ENCODE measurements around the gene GSTM3.

- TF ChIP-seq GATA2 (IDR thresholded peaks at IDR 0.05; ENCODE audit: low read depth, low read length) (no peak), GATA3 (IDR thresholded peaks at IDR 0.05; ENCODE audit: low read depth, low read length) (no peak)
These were observed 40.1 kb upstream of the GSTM3 start for GRCh38 chr1:109780982-109781381.
